ENCODE data around the gene NYNRIN. TPM values are rescaled to one million over a fixed set of nuclear protein-coding genes. Genes with fewer than 3 reads are reported as not detected.

NYNRIN gene
- total RNA-seq, 1 experiment from 2014 or later = 2.7 TPM

DNA sequence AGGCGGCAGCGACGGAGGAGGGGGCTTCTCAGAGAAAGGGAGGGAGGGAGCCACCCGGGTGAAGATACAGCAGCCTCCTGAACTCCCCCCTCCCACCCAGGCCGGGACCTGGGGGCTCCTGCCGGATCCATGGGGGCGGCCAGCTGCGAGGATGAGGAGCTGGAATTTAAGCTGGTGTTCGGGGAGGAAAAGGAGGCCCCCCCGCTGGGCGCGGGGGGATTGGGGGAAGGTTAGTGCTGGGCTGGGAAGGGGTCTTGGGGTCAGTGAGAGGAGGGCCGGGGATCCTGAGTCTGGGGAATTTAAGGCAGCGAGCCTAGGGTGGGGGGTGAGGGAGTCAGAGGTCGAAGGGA lies 30.6 kb upstream of the NYNRIN start:
- Histone ChIP-seq H3K36me3 (ENCODE audit: low read depth, low read length) (no peaks in the 10 kb centered on the region), H3K79me2 (ENCODE audit: low read length) (no peaks in the 10 kb centered on the region), H3K4me1 (ENCODE audit: insufficient read depth, low read length) (peaks cover 24% of the 10 kb centered on the region), H3K9ac (ENCODE audit: low read length) (peak overlapping the region; percentile 49), H3K4me3 (ENCODE audit: low read length) (peak overlapping the region; percentile 63), H3F3A (ENCODE audit: low read length, unreplicated experiment) (no peaks in the 10 kb centered on the region), H4K20me1 (ENCODE audit: low read length) (no peaks in the 10 kb centered on the region), H3K4me2 (ENCODE audit: low read length) (peak overlapping the region; percentile 96), H3K9me2 (replicated peaks; ENCODE audit: low read length) (no peaks in the 10 kb centered on the region), H3K27me3 (ENCODE audit: low read length) (no peaks in the 10 kb centered on the region), H3K9me3 (ENCODE audit: low read length) (no peaks in the 10 kb centered on the region), H3K27ac (ENCODE audit: low read length) (no peak overlapping the region; the same call in 1 of the 2 replicates), H2AFZ (ENCODE audit: low read length) (peak overlapping the region; percentile 91)
- no peak for DNase-seq
- intact Hi-C loops (cut with micrococcal nuclease) = no loop called here
- no TSS peak for BruUV-seq (replicated peaks)
- POLR2A ChIA-PET (ENCODE audit: unreplicated experiment) = no interaction called here
- TF ChIP-seq, protein P1, sequence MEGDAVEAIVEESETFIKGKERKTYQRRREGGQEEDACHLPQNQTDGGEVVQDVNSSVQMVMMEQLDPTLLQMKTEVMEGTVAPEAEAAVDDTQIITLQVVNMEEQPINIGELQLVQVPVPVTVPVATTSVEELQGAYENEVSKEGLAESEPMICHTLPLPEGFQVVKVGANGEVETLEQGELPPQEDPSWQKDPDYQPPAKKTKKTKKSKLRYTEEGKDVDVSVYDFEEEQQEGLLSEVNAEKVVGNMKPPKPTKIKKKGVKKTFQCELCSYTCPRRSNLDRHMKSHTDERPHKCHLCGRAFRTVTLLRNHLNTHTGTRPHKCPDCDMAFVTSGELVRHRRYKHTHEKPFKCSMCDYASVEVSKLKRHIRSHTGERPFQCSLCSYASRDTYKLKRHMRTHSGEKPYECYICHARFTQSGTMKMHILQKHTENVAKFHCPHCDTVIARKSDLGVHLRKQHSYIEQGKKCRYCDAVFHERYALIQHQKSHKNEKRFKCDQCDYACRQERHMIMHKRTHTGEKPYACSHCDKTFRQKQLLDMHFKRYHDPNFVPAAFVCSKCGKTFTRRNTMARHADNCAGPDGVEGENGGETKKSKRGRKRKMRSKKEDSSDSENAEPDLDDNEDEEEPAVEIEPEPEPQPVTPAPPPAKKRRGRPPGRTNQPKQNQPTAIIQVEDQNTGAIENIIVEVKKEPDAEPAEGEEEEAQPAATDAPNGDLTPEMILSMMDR (conservative IDR thresholded peaks at IDR 0.05; ENCODE audit: low read depth, low read length) = no peak
- no peak for TF ChIP-seq EZH2phosphoT487 (IDR thresholded peaks at IDR 0.05; ENCODE audit: borderline replicate concordance, low read length)
- ATAC-seq = no peak
- CTCF ChIA-PET = no interaction called here

- BruUV-seq (replicated peaks) = no TSS peak
- Histone ChIP-seq H3K27ac (ENCODE audit: low read length) (no peak overlapping the region), H3K36me3 (ENCODE audit: low read depth, low read length) (no peaks in the 10 kb centered on the region), H3K4me2 (ENCODE audit: low read length) (peak overlapping the region; percentile 96), H4K20me1 (ENCODE audit: low read length) (no peaks in the 10 kb centered on the region), H3K9ac (ENCODE audit: low read length) (peak overlapping the region; percentile 49), H3F3A (ENCODE audit: low read length, unreplicated experiment) (no peaks in the 10 kb centered on the region), H3K4me3 (ENCODE audit: low read length) (peak overlapping the region; percentile 63), H3K9me2 (replicated peaks; ENCODE audit: low read length) (no peaks in the 10 kb centered on the region), H3K27me3 (ENCODE audit: low read length) (no peaks in the 10 kb centered on the region), H2AFZ (ENCODE audit: low read length) (peak overlapping the region; percentile 91), H3K9me3 (ENCODE audit: low read length) (no peaks in the 10 kb centered on the region), H3K4me1 (ENCODE audit: insufficient read depth, low read length) (peaks cover 24% of the 10 kb centered on the region), H3K79me2 (ENCODE audit: low read length) (no peaks in the 10 kb centered on the region)
- ChIA-PET CTCF (no interaction called here), POLR2A (ENCODE audit: unreplicated experiment) (no interaction called here)
- TF ChIP-seq, protein P1 (conservative IDR thresholded peaks at IDR 0.05; ENCODE audit: low read depth, low read length) = no peak
- TF ChIP-seq EZH2 (IDR thresholded peaks at IDR 0.05; ENCODE audit: low read length, unreplicated experiment) (no peak), EZH2phosphoT487 (IDR thresholded peaks at IDR 0.05; ENCODE audit: borderline replicate concordance, low read length) (no peak)
- intact Hi-C loops (cut with micrococcal nuclease) = no loop called here
- no peak for DNase-seq
- ATAC-seq = no peak
These were observed 30.1 kb upstream of the NYNRIN start for GRCh38 chr14:24368562-24369252.

DNA sequence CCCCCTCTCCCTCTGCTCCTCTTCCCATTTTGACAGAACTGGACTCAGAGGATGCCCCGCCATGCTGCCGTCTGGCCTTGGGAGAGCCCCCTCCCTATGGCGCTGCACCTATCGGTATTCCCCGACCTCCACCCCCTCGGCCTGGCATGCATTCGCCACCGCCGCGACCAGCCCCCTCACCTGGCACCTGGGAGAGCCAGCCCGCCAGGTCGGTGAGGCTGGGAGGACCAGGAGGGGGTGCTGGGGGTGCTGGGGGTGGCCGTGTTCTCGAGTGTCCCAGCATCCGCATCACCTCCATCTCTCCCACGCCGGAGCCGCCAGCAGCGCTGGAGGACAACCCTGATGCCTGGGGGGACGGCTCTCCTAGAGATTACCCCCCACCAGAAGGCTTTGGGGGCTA lies 29.3 kb upstream of the NYNRIN start:
- DNase-seq (no peak), ATAC-seq (no peak)
- POLR2A ChIA-PET (ENCODE audit: unreplicated experiment) = no interaction called here
- Histone ChIP-seq H3K9ac (ENCODE audit: low read length) (no peak overlapping the region), H3K79me2 (ENCODE audit: low read length) (no peaks in the 10 kb centered on the region), H3K27ac (ENCODE audit: low read length) (no peak overlapping the region), H3K4me2 (ENCODE audit: low read length) (no peak overlapping the region), H3K4me1 (ENCODE audit: insufficient read depth, low read length) (peaks cover 24% of the 10 kb centered on the region), H3K9me2 (replicated peaks; ENCODE audit: low read length) (no peaks in the 10 kb centered on the region), H3K9me3 (ENCODE audit: low read length) (no peaks in the 10 kb centered on the region), H3K36me3 (ENCODE audit: low read depth, low read length) (no peaks in the 10 kb centered on the region), H3F3A (ENCODE audit: low read length, unreplicated experiment) (no peaks in the 10 kb centered on the region), H3K27me3 (ENCODE audit: low read length) (no peaks in the 10 kb centered on the region), H4K20me1 (ENCODE audit: low read length) (no peaks in the 10 kb centered on the region), H3K4me3 (ENCODE audit: low read length) (no peak overlapping the region), H2AFZ (ENCODE audit: low read length) (no peak overlapping the region)
- TF ChIP-seq, protein P1 (conservative IDR thresholded peaks at IDR 0.05; ENCODE audit: low read depth, low read length) = no peak
- TF ChIP-seq EZH2 (IDR thresholded peaks at IDR 0.05; ENCODE audit: low read length, unreplicated experiment) (no peak), EZH2phosphoT487 (IDR thresholded peaks at IDR 0.05; ENCODE audit: borderline replicate concordance, low read length) (no peak)
- CTCF ChIA-PET = no interaction called here
- intact Hi-C loops (cut with micrococcal nuclease) = no loop called here
- no TSS peak for BruUV-seq (replicated peaks)

Data from PC-3 (cell line).